GM19324 (cell line): ENCODE data around the gene PUSL1.
A peak's percentile ranks its signal among the peaks of the same experiment; 100 is the strongest.

ENCODE experiments used
- ATAC-seq: cut with Tn5 transposase; IDR thresholded peaks from one replicate; pipeline ENCODE4 v1.9.1; 2021; ENCODE audit warnings: mild to moderate bottlenecking, moderate library complexity; ENCODE audit not compliant: unreplicated experiment, low FRiP score

PUSL1 gene

GRCh38 chr1:1320666-1321448 is 12.5 kb downstream of the PUSL1 start:
- ATAC-seq, result no peak

DNA sequence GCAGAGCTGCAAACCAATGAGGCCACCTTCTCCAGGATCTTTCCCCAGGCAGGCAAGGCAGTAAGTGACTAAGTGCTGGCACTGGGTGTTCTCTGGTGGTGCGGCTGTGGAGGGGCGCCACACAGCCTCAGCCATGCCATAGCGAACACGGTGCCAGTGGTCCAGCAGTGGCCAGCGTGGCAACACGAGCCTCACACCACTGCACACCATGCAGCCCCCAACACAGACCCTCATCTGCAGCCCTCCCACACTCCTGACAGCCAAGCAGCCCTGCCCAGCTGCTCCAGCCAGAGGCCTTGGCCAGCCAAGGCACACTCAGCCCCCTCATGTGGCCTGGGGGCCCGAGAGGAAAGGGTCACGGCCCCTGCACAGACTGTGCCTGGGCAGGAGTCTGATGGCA is 13.1 kb downstream of the PUSL1 start:
- ATAC-seq, result no peak

GRCh38 chr1:1322418-1322817 is 14.0 kb downstream of the PUSL1 start:
- no peak for ATAC-seq

DNA sequence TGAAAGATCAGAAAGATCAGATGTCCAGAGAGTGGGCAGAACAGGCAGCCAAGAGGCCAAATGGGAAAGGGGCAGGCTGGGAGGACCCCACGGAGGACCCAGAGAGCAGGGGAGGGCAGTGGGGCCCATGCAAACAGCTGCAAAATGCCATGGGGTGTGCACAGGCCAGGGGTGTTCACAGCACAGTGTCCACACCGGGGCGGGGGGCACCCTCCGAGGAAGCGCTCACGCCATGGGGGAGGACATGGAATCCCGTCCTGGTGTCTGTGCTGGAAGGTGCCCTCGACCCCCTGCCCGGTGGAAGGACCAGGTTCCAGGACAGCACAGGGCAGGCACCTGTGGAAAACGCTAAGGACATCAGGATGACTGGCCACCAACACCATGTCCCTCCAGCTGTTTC is 14.6 kb downstream of the PUSL1 start:
- no peak for ATAC-seq

DNA sequence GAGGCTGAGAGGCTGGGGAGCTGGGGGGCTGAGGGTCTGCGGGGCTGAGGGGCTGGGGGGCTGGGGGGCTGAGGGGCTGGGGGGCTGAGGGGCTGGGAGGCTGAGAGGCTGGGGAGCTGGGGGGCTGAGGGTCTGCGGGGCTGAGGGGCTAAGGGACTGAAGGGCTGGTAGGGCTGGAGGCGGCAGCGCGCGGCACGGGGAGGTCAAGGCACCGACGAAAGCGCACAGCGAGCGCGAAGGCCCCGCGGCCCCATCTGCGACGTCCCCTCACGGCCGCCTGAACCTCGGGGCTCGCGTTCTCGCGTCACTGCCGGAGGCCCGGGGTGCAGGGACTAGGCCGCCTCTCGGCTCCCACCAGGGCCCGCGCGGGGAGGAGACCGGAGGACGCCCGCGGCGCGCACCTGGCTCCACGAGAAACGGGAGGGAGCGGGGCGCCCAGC is 15.7 kb downstream of the PUSL1 start:
- peak; percentile 29 for ATAC-seq

DNA sequence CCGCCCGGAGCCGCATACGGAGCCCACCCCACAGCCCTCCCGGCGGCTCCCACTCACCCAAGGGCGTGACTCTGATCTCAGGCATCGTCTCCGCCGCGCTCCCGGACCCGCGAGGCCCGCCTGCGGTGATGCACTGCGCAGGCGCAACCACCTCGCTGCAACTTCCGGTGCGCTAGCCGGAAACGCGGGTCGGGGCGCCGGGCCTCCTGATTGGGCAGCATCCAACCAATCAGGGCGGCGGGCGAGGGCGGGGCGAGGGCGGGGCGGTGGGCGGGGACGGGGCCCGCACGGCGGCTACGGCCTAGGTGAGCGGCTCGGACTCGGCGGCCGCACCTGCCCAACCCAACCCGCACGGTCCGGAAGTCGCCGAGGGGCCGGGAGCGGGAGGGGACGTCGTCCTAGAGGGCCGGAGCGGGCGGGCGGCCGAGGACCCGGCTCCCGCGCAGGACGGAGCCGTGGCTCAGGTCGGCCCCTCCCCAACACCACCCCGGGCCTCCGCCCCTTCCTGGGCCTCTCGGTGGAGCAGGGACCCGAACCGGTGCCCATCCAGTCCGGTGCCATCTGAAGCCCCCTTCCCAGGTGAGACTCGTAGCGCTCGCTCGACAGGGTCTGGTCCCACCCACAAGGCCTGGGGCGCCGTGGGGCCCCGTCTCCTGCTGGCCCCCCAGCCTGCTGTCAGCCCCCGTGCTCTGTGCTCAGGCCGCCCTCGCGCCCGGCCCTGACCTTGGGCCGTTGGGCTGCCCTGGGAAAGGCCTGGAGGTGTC is 16.3 kb downstream of the PUSL1 start, which contains the start of the genes CPTP and INTS11:
Gene CPTP, plus strand, starts transcription at position 279 of the 764 bp plus-strand sequence. CDS start 2,109 bp downstream, outside the sequence.
Gene INTS11, minus strand, starts transcription at position 137 of the 764 bp plus-strand sequence. Its CDS starts 52 bp downstream, at position 85.
- peak; percentile 67 for ATAC-seq

- ATAC-seq, result no peak
Measured at GRCh38 chr1:1325288-1326074, 17.1 kb downstream of the PUSL1 start.

GRCh38 chr1:1326075-1326605 is 17.7 kb downstream of the PUSL1 start:
- no peak for ATAC-seq

GRCh38 chr1:1327291-1327690 is 18.9 kb downstream of the PUSL1 start:
- ATAC-seq, result no peak

GRCh38 chr1:1328254-1328653 is 19.9 kb downstream of the PUSL1 start:
- no peak for ATAC-seq

- ATAC-seq, result no peak
Measured at GRCh38 chr1:1329304-1330210, 21.2 kb downstream of the PUSL1 start.

- no peak for ATAC-seq
Measured at GRCh38 chr1:1330366-1331067, 22.1 kb downstream of the PUSL1 start.

DNA sequence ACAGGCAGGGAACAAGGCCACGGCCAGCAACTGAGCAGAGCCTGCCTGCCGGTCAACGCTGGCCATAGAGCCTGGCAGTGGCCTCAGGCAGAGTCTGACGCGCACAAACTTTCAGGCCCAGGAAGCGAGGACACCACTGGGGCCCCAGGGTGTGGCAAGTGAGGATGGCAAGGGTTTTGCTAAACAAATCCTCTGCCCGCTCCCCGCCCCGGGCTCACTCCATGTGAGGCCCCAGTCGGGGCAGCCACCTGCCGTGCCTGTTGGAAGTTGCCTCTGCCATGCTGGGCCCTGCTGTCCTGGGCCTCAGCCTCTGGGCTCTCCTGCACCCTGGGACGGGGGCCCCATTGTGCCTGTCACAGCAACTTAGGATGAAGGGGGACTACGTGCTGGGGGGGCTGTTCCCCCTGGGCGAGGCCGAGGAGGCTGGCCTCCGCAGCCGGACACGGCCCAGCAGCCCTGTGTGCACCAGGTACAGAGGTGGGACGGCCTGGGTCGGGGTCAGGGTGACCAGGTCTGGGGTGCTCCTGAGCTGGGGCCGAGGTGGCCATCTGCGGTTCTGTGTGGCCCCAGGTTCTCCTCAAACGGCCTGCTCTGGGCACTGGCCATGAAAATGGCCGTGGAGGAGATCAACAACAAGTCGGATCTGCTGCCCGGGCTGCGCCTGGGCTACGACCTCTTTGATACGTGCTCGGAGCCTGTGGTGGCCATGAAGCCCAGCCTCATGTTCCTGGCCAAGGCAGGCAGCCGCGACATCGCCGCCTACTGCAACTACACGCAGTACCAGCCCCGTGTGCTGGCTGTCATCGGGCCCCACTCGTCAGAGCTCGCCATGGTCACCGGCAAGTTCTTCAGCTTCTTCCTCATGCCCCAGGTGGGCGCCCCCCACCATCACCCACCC is 22.9 kb downstream of the PUSL1 start, which contains the start of gene TAS1R3:
Gene TAS1R3, plus strand, starts transcription at position 213 of the 898 bp plus-strand sequence. Its CDS starts 66 bp downstream, at position 279.
- no peak for ATAC-seq

DNA sequence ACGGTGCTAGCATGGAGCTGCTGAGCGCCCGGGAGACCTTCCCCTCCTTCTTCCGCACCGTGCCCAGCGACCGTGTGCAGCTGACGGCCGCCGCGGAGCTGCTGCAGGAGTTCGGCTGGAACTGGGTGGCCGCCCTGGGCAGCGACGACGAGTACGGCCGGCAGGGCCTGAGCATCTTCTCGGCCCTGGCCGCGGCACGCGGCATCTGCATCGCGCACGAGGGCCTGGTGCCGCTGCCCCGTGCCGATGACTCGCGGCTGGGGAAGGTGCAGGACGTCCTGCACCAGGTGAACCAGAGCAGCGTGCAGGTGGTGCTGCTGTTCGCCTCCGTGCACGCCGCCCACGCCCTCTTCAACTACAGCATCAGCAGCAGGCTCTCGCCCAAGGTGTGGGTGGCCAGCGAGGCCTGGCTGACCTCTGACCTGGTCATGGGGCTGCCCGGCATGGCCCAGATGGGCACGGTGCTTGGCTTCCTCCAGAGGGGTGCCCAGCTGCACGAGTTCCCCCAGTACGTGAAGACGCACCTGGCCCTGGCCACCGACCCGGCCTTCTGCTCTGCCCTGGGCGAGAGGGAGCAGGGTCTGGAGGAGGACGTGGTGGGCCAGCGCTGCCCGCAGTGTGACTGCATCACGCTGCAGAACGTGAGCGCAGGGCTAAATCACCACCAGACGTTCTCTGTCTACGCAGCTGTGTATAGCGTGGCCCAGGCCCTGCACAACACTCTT is 23.8 kb downstream of the PUSL1 start:
- ATAC-seq, result no peak

GRCh38 chr1:1332774-1333480 is 24.5 kb downstream of the PUSL1 start:
- ATAC-seq, result no peak

GRCh38 chr1:1333551-1334241 is 25.3 kb downstream of the PUSL1 start:
- no peak for ATAC-seq
